ENCODE data around the gene SHISAL1.

GRCh38 chr22:44201665-44202064 is 111.1 kb downstream of the SHISAL1 start:
- TF ChIP-seq EZH2 (IDR thresholded peaks at IDR 0.05; ENCODE audit: borderline replicate concordance, low read depth, low read length, severe bottlenecking) (no peak), CTCF (IDR thresholded peaks at IDR 0.05; ENCODE audit: borderline replicate concordance, extremely low read depth, low read length, poor library complexity, severe bottlenecking) (no peak)
